WTC11 (cell line): ENCODE results near the gene SETDB1. TPM values are rescaled to one million over a fixed set of nuclear protein-coding genes. Genes with fewer than 3 reads are reported as not detected.

Experiments
- ATAC-seq: fragments of 200-7000 bp; cut with Tn5 transposase; 2 replicates; pipeline ENCODE4 v1.10.0; 2021; ENCODE audit warnings: mild to moderate bottlenecking, moderate library complexity
- CTCF ChIA-PET: fragments of 300-600 bp; sonication (Branson Sonifier 250); formaldehyde crosslinking; loops from one replicate; lab custom pipeline; 2021; ENCODE audit warnings: antibody characterized with exemption; lab: Charles Lee
- POLR2A ChIA-PET: fragments of 350-600 bp; sonication (Branson Sonifier 250); formaldehyde crosslinking; loops from one replicate; lab custom pipeline; 2021; ENCODE audit warnings: antibody characterized with exemption; lab: Charles Lee
- DNase-seq: peaks from one replicate; pipeline ENCODE4 v3.0.0; 2021; ENCODE audit warnings: low spot score
- H3K27ac Mint-ChIP-seq: 2 replicates; pipeline ENCODE4 v1.8.0; 2021; ENCODE audit warnings: mixed read lengths
- H3K27me3 Mint-ChIP-seq: 2 replicates; pipeline ENCODE4 v1.8.0; 2021; ENCODE audit warnings: low read depth, mild to moderate bottlenecking, moderate library complexity, mixed read lengths
- H3K36me3 Mint-ChIP-seq: 2 replicates; pipeline ENCODE4 v1.8.0; 2021; ENCODE audit warnings: mixed read lengths
- H3K4me1 Mint-ChIP-seq: 2 replicates; pipeline ENCODE4 v1.8.0; 2022; ENCODE audit warnings: mixed read lengths
- H3K4me3 Mint-ChIP-seq: 2 replicates; pipeline ENCODE4 v1.8.0; 2021; ENCODE audit warnings: mild to moderate bottlenecking, moderate library complexity, mixed read lengths
- H3K9me3 Mint-ChIP-seq: 2 replicates; pipeline ENCODE4 v1.8.0; 2021; ENCODE audit warnings: mixed read lengths
- ATF6 ChIP-seq: sonication (generic); formaldehyde crosslinking; IDR thresholded peaks from 2 replicates; pipeline ENCODE4 v1.8.1; 2023; ENCODE audit warnings: mild to moderate bottlenecking, missing genetic modification reagents
- CDX4 ChIP-seq: fragments of 250-450 bp; sonication (Bioruptor Pico); IDR thresholded peaks from 2 replicates; pipeline ENCODE4 v1.9.0; 2021; ENCODE audit warnings: moderate library complexity, mild to moderate bottlenecking, inconsistent platforms, borderline replicate concordance
- E2F5 ChIP-seq: sonication (generic); formaldehyde crosslinking; IDR thresholded peaks from 2 replicates; pipeline ENCODE4 v1.8.1; 2022; ENCODE audit warnings: mild to moderate bottlenecking, moderate library complexity, missing genetic modification reagents
- ETV6 ChIP-seq: sonication (generic); formaldehyde crosslinking; IDR thresholded peaks from 2 replicates; pipeline ENCODE4 v1.8.1; 2022; ENCODE audit warnings: mild to moderate bottlenecking, missing genetic modification reagents
- GABPB1 ChIP-seq: sonication (generic); formaldehyde crosslinking; IDR thresholded peaks from 2 replicates; pipeline ENCODE4 v1.8.1; 2023; ENCODE audit warnings: mild to moderate bottlenecking, missing genetic modification reagents
- NFYB ChIP-seq: sonication (generic); formaldehyde crosslinking; conservative IDR thresholded peaks from 2 replicates; pipeline ENCODE4 v1.8.0; 2022; ENCODE audit warnings: low read depth, missing genetic modification reagents
- PRDM15 ChIP-seq: sonication (generic); formaldehyde crosslinking; IDR thresholded peaks from 2 replicates; pipeline ENCODE4 v1.8.0; 2022; ENCODE audit warnings: missing genetic modification reagents
- PRRX2 ChIP-seq: fragments of 250-450 bp; sonication (Bioruptor Pico); IDR thresholded peaks from 2 replicates; pipeline ENCODE4 v1.8.0; 2021; ENCODE audit warnings: mild to moderate bottlenecking
- SMAD4 ChIP-seq: sonication (generic); formaldehyde crosslinking; IDR thresholded peaks from 2 replicates; pipeline ENCODE4 v1.8.0; 2022; ENCODE audit warnings: mild to moderate bottlenecking, missing genetic modification reagents
- STAT6 ChIP-seq: sonication (generic); formaldehyde crosslinking; conservative IDR thresholded peaks from 2 replicates; pipeline ENCODE4 v1.8.1; 2023; ENCODE audit warnings: mild to moderate bottlenecking, low read depth, missing genetic modification reagents, moderate library complexity
- ZMAT4 ChIP-seq: fragments of 250-450 bp; sonication (Bioruptor Pico); IDR thresholded peaks from 2 replicates; pipeline ENCODE4 v1.9.0; 2021; ENCODE audit warnings: mild to moderate bottlenecking
- ZNF512 ChIP-seq: sonication (generic); formaldehyde crosslinking; IDR thresholded peaks from 2 replicates; pipeline ENCODE4 v1.8.1; 2022; ENCODE audit warnings: missing genetic modification reagents, borderline replicate concordance
- ZSCAN18 ChIP-seq: fragments of 250-450 bp; sonication (Bioruptor Pico); IDR thresholded peaks from 2 replicates; pipeline ENCODE4 v2.1.2; 2022; ENCODE audit warnings: mild to moderate bottlenecking, moderate library complexity
- total RNA-seq: library from RNA; stranded (reverse); gene quantifications from 3 replicates; pipeline ENCODE4 v1.2.3, GENCODE V29; 2021

Gene SETDB1
- total RNA-seq, 1 experiment from 2014 or later, result 53.1 TPM

- TF ChIP-seq ZNF512 (no peak), E2F5 (CRISPR knock-in tag) (no peak), GABPB1 (no peak)
- TF ChIP-seq, all 79 proteins: peak for 0
Measured at GRCh38 chr1:150997949-150998348, 71.8 kb downstream of the SETDB1 start (continued).

- TF ChIP-seq NFYB (no peak), CDX4 (CRISPR knock-in tag) (no peak), ZSCAN18 (CRISPR knock-in tag) (no peak), SMAD4 (no peak), PRDM15 (CRISPR knock-in tag) (no peak), ATF6 (CRISPR knock-in tag) (no peak), ETV6 (CRISPR knock-in tag) (no peak), ZMAT4 (CRISPR knock-in tag) (no peak), PRRX2 (CRISPR knock-in tag) (no peak), STAT6 (CRISPR knock-in tag) (no peak)
- CTCF ChIA-PET, result interaction anchor here (0.5 to 3.3 kb wide), 3 partner anchors 18 to 48 kb away, joined by 5 to 21 read pairs (median 5); partner anchors contain the start of genes ANXA9 and C1orf56
- ATAC-seq (no peak), DNase-seq (no peak)
- no peak overlapping the region for H3K4me3 Mint-ChIP-seq
- no peaks in the 10 kb centered on the region for H3K9me3 Mint-ChIP-seq
- H3K4me1 Mint-ChIP-seq, result peaks cover 6% of the 10 kb centered on the region; the same call in 1 of the 2 replicates
- H3K27ac Mint-ChIP-seq, result no peak overlapping the region
- no peaks in the 10 kb centered on the region for H3K27me3 Mint-ChIP-seq
- H3K36me3 Mint-ChIP-seq, result no peaks in the 10 kb centered on the region
- POLR2A ChIA-PET, result no interaction called here
Measured at GRCh38 chr1:150999051-150999674, 73.0 kb downstream of the SETDB1 start.
